Astrocyte of the spinal cord (primary cell): ENCODE measurements around the gene ATG14.
"Not testable (repeated sequence)": the region's sequence is repeated elsewhere in the genome, so short reads cannot be mapped to it uniquely, and the experiment has no call there.

Source experiments
- DNase-seq: peaks from one replicate; pipeline ENCODE4 v3.0.0; 2011; ENCODE audit warnings: low read depth, low spot score
- H3K4me3 ChIP-seq: 2 replicates; pipeline ENCODE4 v1.5.1; 2011; ENCODE audit warnings: low read depth, mild to moderate bottlenecking, low read length, moderate library complexity
- in situ Hi-C: cut with HindIII; loops from 2 replicates; pipeline ENCODE4 v1.10.0; 2017; ENCODE audit warnings: low sequenced_read_pairs
- TF ChIP-seq, protein P1 (sequence below): IDR thresholded peaks from 2 replicates; pipeline ENCODE4 v1.5.1; 2012; ENCODE audit warnings: low read depth, mild to moderate bottlenecking, low read length, inconsistent platforms

Gene ATG14

DNA sequence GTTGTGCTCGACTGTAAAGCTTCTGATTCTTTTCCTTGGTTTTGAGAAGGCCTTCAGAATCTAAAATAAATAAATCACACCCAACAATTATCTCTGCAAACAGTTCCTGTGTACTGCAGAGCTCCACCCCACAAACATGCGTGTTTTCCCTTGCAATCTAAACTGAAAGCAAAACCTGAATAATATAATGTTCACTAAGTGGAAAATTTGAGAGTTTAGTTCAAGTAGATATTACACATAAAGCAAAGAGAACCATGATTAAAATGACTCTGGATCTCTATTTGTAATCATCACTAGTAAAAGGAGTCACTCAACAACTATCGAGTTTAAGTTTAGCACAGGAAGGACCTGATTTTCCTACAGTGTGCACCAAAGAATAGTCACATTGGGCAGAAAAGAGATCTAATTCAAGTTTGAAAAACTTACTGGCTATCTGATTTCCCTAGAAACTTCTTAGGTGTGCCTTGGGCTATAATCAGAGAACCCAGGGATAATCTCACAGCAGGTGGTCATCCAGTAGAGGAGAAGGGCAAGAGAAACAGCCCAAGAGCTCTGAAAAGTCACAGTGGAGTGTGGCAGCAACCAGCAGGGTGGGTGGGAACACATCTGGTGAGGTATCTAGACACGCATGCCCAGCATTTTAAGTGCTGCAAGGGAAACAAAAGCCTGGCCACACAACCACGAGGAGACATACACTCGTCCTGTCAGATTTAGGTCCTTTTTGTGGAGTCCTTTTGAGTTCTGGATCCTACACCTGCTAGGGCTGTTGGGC lies 25.4 kb downstream of the ATG14 start:
- no peak for DNase-seq
- in situ Hi-C loops = no loop called here
- TF ChIP-seq, protein P1, sequence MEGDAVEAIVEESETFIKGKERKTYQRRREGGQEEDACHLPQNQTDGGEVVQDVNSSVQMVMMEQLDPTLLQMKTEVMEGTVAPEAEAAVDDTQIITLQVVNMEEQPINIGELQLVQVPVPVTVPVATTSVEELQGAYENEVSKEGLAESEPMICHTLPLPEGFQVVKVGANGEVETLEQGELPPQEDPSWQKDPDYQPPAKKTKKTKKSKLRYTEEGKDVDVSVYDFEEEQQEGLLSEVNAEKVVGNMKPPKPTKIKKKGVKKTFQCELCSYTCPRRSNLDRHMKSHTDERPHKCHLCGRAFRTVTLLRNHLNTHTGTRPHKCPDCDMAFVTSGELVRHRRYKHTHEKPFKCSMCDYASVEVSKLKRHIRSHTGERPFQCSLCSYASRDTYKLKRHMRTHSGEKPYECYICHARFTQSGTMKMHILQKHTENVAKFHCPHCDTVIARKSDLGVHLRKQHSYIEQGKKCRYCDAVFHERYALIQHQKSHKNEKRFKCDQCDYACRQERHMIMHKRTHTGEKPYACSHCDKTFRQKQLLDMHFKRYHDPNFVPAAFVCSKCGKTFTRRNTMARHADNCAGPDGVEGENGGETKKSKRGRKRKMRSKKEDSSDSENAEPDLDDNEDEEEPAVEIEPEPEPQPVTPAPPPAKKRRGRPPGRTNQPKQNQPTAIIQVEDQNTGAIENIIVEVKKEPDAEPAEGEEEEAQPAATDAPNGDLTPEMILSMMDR = no peak
- H3K4me3 ChIP-seq = no peak overlapping the region

DNA sequence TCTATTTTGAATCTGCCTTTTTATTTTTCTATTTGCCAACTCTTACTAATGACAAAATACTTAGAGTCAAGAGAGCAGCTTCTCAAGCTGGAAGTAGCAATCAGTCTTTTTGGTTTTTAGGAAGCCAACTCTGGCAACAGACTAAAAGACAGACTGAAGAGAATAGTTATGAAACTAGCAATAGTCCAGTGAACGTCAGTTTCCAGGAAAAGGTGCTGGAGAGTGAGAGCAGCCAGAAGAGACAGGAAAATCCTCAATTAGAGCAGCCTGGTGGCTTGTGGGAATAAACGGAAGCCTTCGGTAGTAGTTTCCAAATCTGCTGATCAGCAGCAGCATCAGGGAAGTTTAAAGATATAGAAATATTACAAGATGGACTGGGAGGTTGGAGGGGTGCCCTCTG lies 27.1 kb downstream of the ATG14 start:
- H3K4me3 ChIP-seq = no peak overlapping the region
- no peak for DNase-seq
- in situ Hi-C loops = no loop called here
- TF ChIP-seq, protein P1 = no peak

DNA sequence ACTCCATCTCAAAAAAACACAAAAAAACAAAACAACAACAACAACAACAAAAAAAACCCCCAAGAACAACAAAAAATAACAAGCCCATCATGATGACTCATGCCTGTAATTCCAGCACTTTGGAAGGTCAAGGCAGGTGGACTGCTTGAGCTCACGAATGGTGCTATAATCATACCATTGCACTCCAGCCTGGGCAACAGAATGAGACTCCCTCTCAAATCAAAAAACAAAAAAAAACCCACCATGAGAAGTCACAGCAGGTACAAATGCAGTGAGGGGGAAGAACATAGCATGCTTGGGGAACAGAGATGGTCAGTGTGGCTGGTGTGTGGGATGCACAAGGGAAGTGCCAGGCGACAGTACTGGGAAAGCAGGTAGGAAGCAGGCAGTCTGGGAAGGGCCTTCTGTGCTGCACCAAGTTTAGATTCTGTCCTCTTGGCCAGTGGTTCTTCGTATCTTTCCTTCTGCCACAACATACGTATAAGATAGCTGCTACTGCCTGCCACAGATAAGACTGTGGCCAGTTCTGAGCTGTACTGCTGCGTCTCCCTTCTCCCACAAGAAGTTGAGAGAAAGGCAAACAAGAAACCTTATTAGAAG lies 28.0 kb downstream of the ATG14 start:
- TF ChIP-seq, protein P1 = no peak
- H3K4me3 ChIP-seq = no peak overlapping the region
- DNase-seq = no peak
- in situ Hi-C loops = no loop called here

DNA sequence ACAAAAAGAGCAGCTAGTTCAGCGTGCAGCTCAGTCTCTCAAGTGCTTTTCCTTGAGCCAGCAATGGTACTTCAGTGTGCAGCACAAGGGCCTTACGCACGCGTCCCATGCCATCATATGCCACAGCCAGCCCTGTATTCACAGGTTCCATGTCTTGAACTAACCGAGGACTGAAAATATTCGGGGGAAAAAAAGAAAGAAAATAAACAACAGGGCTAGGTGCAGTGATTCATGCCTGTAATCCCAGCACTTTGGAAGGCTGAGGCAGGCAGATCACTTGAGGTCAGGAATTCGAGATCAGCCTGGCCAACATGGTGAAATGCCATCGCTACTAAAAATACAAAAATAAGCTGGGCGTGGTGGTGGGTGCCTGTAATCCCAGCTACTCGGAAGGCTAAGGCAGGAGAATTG lies 28.6 kb downstream of the ATG14 start:
- in situ Hi-C loops, H3K4me3 ChIP-seq: not testable (repeated sequence)
- DNase-seq = peak; percentile 31

DNA sequence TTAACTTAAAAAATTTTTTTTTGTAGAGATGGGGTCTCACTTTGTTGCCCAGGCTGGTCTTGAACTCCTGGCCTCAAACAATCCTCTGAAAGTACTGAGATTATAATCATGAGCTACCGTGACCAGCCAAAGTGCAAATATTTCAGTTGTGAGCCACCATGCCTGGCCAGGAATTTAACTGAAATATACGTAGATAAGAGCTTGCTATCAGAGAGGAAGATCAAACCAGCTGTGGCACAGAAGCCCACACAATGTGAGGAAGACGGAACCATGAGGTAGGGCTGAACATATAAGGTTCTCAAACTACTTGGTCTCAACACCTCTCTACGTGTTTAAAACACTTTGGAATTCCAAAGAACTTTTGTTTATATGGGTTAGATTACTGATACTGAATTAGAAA lies 29.1 kb downstream of the ATG14 start:
- in situ Hi-C loops = no loop called here
- no peak for DNase-seq
- TF ChIP-seq, protein P1 = no peak
- H3K4me3 ChIP-seq = no peak overlapping the region

DNA sequence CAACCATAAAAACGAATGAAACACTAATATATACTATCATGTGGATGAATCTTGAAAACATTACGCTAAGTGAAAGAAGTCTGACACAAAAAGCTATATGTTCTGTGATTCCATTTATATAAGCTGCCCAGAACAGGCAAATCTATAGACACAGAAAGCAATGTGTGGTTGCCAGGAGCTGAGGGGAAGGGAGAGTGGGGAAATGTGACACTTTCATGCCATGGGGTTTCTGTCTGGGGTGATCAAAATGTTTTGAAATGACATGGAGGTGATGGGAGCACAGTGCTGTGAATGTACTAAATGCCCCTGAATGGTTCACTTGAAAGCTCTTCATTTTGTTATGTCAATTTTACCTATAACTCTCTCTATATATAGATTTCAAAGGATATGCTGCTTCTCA lies 30.1 kb downstream of the ATG14 start:
- DNase-seq = no peak
- TF ChIP-seq, protein P1 = no peak
- in situ Hi-C loops = no loop called here
- H3K4me3 ChIP-seq = no peak overlapping the region

DNA sequence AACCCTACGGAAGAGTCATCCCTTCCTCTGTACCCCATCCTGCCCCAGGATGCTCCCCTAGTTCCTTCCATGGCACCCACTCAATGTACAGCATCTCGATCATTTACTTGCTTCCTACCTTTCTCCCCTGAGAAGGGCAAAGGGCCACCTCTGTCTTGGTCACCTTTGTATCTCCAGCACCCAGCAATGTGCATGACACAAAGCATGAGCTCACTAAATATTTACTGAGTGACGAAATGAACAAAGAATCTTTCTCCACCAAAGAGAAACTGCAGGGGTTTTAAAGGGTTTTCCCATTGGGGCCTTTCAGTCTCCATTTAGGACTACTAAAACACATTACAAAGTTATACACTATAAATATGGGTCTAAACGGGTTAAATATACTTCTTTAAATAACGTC lies 30.6 kb downstream of the ATG14 start:
- in situ Hi-C loops = no loop called here
- TF ChIP-seq, protein P1 = no peak
- no peak overlapping the region for H3K4me3 ChIP-seq
- DNase-seq = no peak
